ENCODE results near the gene ZNF451. TPM values are rescaled to one million over a fixed set of nuclear protein-coding genes. Genes with fewer than 3 reads are reported as not detected.

The ZNF451 gene
- total RNA-seq, 1 experiment from 2014 or later = 68.7 TPM

DNA sequence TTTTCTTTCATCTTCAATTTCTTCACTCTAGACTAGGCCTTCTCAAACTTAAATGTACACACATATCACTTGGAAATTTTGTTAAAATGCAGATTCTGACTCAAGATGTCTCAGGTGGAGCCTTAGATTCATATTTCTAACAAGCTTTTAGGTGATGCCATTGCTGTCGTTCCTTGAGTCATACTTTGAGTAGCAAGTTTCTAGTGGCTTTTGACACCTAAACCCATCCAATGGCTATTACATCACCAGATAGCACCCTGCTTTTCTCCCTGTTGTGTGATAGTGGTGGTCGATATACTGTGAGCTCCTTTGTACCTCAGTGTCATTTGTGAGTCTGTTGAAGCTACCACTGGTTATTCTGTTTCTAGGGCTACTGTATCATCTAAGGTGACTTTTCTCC lies 47.4 kb downstream of the ZNF451 start:
- Mint-ChIP-seq H3K36me3 (ENCODE audit: insufficient read depth, unreplicated experiment) (no peaks in the 10 kb centered on the region), H3K4me1 (ENCODE audit: low read depth, unreplicated experiment) (no peaks in the 10 kb centered on the region), H3K27me3 (ENCODE audit: unreplicated experiment) (no peaks in the 10 kb centered on the region), H3K9me3 (ENCODE audit: low read depth, unreplicated experiment) (no peaks in the 10 kb centered on the region), H3K4me3 (ENCODE audit: low read depth, unreplicated experiment) (no peak overlapping the region), H3K27ac (ENCODE audit: unreplicated experiment) (no peak overlapping the region)
- DNase-seq = no peak
- intact Hi-C loops (cut with micrococcal nuclease; ENCODE audit: unreplicated experiment) = no loop called here
- CTCF ChIA-PET = no interaction called here
- BruUV-seq (replicated peaks) = no TSS peak
- TF ChIP-seq, protein P1, sequence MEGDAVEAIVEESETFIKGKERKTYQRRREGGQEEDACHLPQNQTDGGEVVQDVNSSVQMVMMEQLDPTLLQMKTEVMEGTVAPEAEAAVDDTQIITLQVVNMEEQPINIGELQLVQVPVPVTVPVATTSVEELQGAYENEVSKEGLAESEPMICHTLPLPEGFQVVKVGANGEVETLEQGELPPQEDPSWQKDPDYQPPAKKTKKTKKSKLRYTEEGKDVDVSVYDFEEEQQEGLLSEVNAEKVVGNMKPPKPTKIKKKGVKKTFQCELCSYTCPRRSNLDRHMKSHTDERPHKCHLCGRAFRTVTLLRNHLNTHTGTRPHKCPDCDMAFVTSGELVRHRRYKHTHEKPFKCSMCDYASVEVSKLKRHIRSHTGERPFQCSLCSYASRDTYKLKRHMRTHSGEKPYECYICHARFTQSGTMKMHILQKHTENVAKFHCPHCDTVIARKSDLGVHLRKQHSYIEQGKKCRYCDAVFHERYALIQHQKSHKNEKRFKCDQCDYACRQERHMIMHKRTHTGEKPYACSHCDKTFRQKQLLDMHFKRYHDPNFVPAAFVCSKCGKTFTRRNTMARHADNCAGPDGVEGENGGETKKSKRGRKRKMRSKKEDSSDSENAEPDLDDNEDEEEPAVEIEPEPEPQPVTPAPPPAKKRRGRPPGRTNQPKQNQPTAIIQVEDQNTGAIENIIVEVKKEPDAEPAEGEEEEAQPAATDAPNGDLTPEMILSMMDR (IDR thresholded peaks at IDR 0.05; ENCODE audit: unreplicated experiment) = no peak

DNA sequence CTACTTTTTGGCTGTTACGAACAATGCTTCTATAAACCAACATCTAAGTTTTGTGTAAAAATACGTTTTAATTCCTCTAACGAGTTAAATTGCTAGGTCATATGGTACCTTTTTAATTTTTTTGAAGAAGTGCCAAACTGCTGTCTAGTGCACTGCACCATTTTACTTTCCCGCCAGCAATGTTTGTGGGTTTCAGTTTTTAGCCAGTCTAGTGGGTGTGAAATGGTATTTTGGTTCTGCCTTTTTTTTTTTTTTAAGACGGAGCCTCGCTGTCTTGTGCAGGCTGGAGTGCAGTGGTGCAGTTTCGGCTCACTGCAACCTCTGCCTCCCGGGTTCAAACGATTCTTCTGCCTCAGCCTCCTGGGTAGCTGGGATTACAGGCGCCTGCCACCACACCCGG lies 48.0 kb downstream of the ZNF451 start:
- Mint-ChIP-seq H3K4me3 (ENCODE audit: low read depth, unreplicated experiment) (no peak overlapping the region), H3K27ac (ENCODE audit: unreplicated experiment) (no peak overlapping the region), H3K9me3 (ENCODE audit: low read depth, unreplicated experiment) (no peaks in the 10 kb centered on the region), H3K36me3 (ENCODE audit: insufficient read depth, unreplicated experiment) (no peaks in the 10 kb centered on the region), H3K27me3 (ENCODE audit: unreplicated experiment) (no peaks in the 10 kb centered on the region), H3K4me1 (ENCODE audit: low read depth, unreplicated experiment) (no peaks in the 10 kb centered on the region)
- CTCF ChIA-PET = no interaction called here
- intact Hi-C loops (cut with micrococcal nuclease; ENCODE audit: unreplicated experiment) = no loop called here
- DNase-seq = no peak
- TF ChIP-seq, protein P1 (IDR thresholded peaks at IDR 0.05; ENCODE audit: unreplicated experiment) = no peak
- BruUV-seq (replicated peaks) = no TSS peak

DNA sequence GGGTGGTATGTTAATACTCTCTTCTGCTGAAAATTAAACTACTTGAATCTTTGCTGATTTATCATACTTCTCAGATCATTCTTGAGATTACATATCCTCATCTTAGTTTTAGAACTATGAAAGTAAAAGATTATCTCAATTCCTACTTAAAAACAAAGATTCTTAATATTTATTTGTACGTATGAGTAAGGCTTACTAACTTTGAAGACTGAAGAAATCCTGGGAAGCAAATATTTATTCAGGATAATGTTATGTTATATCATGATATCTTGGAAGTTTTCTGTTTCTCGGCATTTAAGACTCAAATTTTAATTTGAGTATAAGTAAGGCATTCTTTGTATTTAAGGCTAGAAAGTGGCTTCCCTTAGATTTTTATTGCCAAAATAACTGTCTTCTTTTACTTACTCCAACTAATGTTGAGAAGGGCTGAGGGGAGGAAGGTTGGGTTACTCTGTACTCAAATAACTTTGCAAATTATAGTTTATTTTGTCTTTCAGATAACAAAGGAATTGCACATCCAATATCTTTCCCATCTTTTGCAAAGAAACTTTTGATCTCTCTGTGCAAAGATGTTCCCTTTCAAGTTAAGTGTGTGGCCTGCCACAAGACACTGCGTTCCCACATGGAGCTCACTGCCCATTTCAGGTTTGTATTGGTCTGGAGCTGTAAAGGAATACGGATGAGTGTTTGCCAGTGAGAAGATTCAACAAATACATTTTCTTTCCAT lies 51.6 kb downstream of the ZNF451 start:
- Mint-ChIP-seq H3K36me3 (ENCODE audit: insufficient read depth, unreplicated experiment) (no peaks in the 10 kb centered on the region), H3K27ac (ENCODE audit: unreplicated experiment) (no peak overlapping the region), H3K27me3 (ENCODE audit: unreplicated experiment) (no peaks in the 10 kb centered on the region), H3K4me3 (ENCODE audit: low read depth, unreplicated experiment) (no peak overlapping the region), H3K4me1 (ENCODE audit: low read depth, unreplicated experiment) (no peaks in the 10 kb centered on the region), H3K9me3 (ENCODE audit: low read depth, unreplicated experiment) (no peaks in the 10 kb centered on the region)
- DNase-seq = no peak
- CTCF ChIA-PET = no interaction called here
- TF ChIP-seq, protein P1 (IDR thresholded peaks at IDR 0.05; ENCODE audit: unreplicated experiment) = no peak
- no TSS peak for BruUV-seq (replicated peaks)
- intact Hi-C loops (cut with micrococcal nuclease; ENCODE audit: unreplicated experiment) = no loop called here

DNA sequence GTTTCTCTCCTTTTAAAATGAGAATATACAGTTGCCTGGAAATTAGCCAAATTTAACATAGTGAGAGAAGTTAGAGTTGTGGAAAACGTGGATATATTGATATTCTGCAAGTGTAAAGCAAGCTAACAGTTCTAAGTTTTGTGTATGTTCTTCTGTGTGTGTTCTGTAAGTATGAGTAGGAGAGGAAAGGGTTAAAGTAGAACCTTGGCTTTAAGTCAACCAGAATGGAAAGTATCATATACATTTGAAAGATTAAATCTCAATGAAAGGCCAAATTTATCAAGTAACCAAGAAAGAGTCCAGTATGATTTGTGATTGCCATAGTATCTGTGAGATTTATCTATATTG lies 52.2 kb downstream of the ZNF451 start:
- intact Hi-C loops (cut with micrococcal nuclease; ENCODE audit: unreplicated experiment) = no loop called here
- Mint-ChIP-seq H3K4me3 (ENCODE audit: low read depth, unreplicated experiment) (no peak overlapping the region), H3K36me3 (ENCODE audit: insufficient read depth, unreplicated experiment) (no peaks in the 10 kb centered on the region), H3K9me3 (ENCODE audit: low read depth, unreplicated experiment) (no peaks in the 10 kb centered on the region), H3K27me3 (ENCODE audit: unreplicated experiment) (no peaks in the 10 kb centered on the region), H3K4me1 (ENCODE audit: low read depth, unreplicated experiment) (no peaks in the 10 kb centered on the region), H3K27ac (ENCODE audit: unreplicated experiment) (no peak overlapping the region)
- TF ChIP-seq, protein P1 (IDR thresholded peaks at IDR 0.05; ENCODE audit: unreplicated experiment) = no peak
- no peak for DNase-seq
- no TSS peak for BruUV-seq (replicated peaks)
- CTCF ChIA-PET = no interaction called here

All from Calu3 (cell line).